ENCODE data around the gene WBP2NL. TPM values are rescaled to one million over a fixed set of nuclear protein-coding genes. Genes with fewer than 3 reads are reported as not detected.

The WBP2NL gene
- total and polyA plus RNA-seq, 2 of the 8 experiments (the other 6 are each of a cell fraction or from before 2014, with no cell fraction given): not detected

DNA sequence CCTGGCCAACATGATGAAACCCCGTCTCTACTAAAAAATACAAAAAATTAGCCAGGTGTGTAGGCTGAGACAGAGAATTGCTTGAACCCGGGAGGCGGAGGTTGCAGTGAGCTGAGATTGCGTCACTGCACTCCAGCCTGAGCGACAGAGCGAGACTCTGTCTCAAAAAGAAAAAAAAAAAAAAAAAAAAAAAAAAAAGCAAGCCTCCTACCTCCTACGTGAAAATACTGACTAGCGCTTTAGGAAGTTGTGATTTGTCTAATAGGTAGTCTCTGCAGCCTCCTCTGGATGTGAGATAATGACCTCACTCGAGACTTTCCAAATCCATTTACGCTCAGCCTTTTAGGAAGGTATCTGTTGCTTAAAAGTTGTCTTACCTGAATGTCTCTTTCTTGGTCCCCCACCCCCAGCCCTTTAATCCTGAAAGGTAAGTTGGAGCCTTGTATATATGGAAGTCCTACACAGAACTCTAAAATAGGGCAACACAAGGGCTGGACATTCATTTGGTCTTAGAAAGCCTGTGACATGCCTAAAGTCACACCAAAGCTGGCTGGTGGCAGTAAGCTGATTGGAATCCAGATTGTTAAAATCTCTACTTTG lies 23.8 kb upstream of the WBP2NL start (continued):
- no peak for TF ChIP-seq EZH2 (IDR thresholded peaks at IDR 0.05; ENCODE audit: low read depth, low read length, severe bottlenecking)
- no peak for TF ChIP-seq RAD21 (IDR thresholded peaks at IDR 0.05 in 1 of 2, conservative IDR thresholded peaks at IDR 0.05 in 1 of 2; ENCODE audit: low read depth in 2 of 2, low read length in 2 of 2)
- TF ChIP-seq CEBPB (IDR thresholded peaks at IDR 0.05; ENCODE audit: low read depth, low read length): no peak
- no peak for TF ChIP-seq RXRA (IDR thresholded peaks at IDR 0.05; ENCODE audit: insufficient read depth, low read depth, low read length)

All from H1 (cell line).